Osteocyte (in vitro differentiated cells): ENCODE results near the gene RSU1. TPM values are rescaled to one million over a fixed set of nuclear protein-coding genes. Genes with fewer than 3 reads are reported as not detected.

ENCODE experiments used
- DNase-seq: peaks from one replicate; pipeline ENCODE4 v3.0.0; 2021; ENCODE audit warnings: mixed read lengths; ENCODE audit not compliant: unreplicated experiment; ENCODE audit errors: extremely low spot score
- H3K27ac Mint-ChIP-seq: one replicate; pipeline ENCODE4 v1.8.0; 2021; ENCODE audit warnings: mild to moderate bottlenecking, mixed read lengths; ENCODE audit not compliant: unreplicated experiment
- H3K27me3 Mint-ChIP-seq: one replicate; pipeline ENCODE4 v1.8.0; 2021; ENCODE audit warnings: mixed read lengths; ENCODE audit not compliant: unreplicated experiment
- H3K36me3 Mint-ChIP-seq: one replicate; pipeline ENCODE4 v1.8.0; 2021; ENCODE audit warnings: mixed read lengths; ENCODE audit not compliant: unreplicated experiment
- H3K4me1 Mint-ChIP-seq: one replicate; pipeline ENCODE4 v1.8.0; 2021; ENCODE audit warnings: mixed read lengths; ENCODE audit not compliant: unreplicated experiment
- H3K4me3 Mint-ChIP-seq: one replicate; pipeline ENCODE4 v1.8.0; 2021; ENCODE audit warnings: mild to moderate bottlenecking, moderate library complexity, mixed read lengths; ENCODE audit not compliant: unreplicated experiment
- H3K9me3 Mint-ChIP-seq: one replicate; pipeline ENCODE4 v1.8.0; 2021; ENCODE audit warnings: mixed read lengths; ENCODE audit not compliant: unreplicated experiment
- total RNA-seq: library from RNA; stranded (reverse); gene quantifications from 2 replicates; pipeline ENCODE4 v1.2.1, GENCODE V29; 2021
- TF ChIP-seq, protein P1 (sequence below): fragments of 200-600 bp; sonication (generic); IDR thresholded peaks from 2 replicates; pipeline ENCODE4 v1.5.0; 2021; ENCODE audit warnings: antibody characterized with exemption, mild to moderate bottlenecking, moderate library complexity

Gene RSU1
- total RNA-seq, 1 donor from 2014 or later: 92.0 TPM

DNA sequence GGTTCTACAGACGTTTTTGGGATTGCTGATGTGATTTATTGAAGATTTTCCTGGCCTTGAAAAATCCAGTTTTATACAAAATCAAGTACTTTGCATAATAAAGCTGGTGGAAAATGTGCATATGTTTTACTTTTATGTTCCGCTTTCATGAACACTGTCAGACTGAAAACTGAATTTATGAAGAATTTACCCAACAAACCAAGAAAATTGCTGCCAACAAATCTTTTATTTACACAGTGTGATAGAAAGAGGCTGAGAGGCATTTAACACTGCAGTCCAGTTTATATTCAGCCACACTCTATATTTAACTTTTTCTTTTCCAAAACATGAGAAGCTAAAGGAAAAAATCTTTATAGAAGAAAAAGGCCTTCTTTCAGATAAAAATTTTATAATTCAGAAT lies 35.4 kb upstream of the RSU1 start:
- no peak for DNase-seq
- H3K27ac Mint-ChIP-seq: no peak overlapping the region
- no peaks in the 10 kb centered on the region for H3K9me3 Mint-ChIP-seq
- no peaks in the 10 kb centered on the region for H3K36me3 Mint-ChIP-seq
- TF ChIP-seq, protein P1, sequence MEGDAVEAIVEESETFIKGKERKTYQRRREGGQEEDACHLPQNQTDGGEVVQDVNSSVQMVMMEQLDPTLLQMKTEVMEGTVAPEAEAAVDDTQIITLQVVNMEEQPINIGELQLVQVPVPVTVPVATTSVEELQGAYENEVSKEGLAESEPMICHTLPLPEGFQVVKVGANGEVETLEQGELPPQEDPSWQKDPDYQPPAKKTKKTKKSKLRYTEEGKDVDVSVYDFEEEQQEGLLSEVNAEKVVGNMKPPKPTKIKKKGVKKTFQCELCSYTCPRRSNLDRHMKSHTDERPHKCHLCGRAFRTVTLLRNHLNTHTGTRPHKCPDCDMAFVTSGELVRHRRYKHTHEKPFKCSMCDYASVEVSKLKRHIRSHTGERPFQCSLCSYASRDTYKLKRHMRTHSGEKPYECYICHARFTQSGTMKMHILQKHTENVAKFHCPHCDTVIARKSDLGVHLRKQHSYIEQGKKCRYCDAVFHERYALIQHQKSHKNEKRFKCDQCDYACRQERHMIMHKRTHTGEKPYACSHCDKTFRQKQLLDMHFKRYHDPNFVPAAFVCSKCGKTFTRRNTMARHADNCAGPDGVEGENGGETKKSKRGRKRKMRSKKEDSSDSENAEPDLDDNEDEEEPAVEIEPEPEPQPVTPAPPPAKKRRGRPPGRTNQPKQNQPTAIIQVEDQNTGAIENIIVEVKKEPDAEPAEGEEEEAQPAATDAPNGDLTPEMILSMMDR: no peak
- H3K4me3 Mint-ChIP-seq: no peak overlapping the region
- H3K4me1 Mint-ChIP-seq: peaks cover 2% of the 10 kb centered on the region
- no peaks in the 10 kb centered on the region for H3K27me3 Mint-ChIP-seq

DNA sequence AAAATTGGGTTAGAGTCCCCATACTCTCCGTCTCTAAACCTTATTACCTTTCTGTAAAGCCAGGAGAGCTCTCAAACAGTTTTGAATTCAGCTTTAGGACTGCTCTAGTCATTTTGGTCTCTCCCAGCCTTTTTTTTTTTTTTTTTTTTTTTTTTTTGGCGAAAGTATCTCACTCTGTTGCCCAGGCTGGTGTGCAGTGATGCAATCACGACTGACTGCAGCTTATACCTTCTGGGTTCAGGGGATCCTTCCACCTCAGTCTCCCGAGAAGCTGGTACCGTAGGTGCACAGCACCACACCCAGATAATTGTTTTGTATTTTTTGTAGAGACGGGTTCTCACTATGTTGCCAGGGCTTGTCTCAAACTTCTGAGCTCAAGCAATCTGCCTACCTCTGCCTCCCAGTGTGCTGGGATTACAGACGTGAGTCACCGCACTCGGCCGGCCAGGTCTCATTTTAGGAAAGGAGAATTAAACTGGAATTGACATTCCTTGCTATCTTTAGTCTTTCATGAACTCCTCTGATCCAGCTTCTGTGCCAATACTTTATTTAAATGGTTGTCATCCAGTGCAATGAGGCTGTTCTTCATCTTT lies 31.4 kb upstream of the RSU1 start:
- Mint-ChIP-seq H3K4me3 (no peak overlapping the region), H3K9me3 (no peaks in the 10 kb centered on the region), H3K36me3 (no peaks in the 10 kb centered on the region), H3K27ac (no peak overlapping the region), H3K4me1 (peaks cover 2% of the 10 kb centered on the region), H3K27me3 (no peaks in the 10 kb centered on the region)
- TF ChIP-seq, protein P1: no peak
- no peak for DNase-seq

DNA sequence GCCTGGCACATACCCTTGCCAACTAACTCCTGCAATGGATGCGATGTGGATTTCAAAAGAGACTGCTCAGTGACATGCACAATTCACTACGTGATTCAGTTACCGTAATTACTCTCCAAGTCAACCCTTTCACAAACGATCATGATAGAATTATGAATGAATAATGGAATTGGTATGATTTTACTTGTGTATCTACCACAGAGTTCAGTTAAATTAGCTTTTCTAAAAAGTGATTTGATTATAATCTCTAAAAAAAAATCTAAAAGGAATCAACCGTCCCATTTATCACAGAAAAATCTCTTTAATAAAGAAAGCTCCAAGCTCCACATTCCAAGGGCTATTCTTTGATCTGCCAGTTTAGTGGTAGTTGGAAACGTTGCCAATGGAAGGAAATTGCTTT lies 30.4 kb upstream of the RSU1 start:
- H3K36me3 Mint-ChIP-seq: no peaks in the 10 kb centered on the region
- H3K9me3 Mint-ChIP-seq: no peaks in the 10 kb centered on the region
- no peaks in the 10 kb centered on the region for H3K27me3 Mint-ChIP-seq
- H3K27ac Mint-ChIP-seq: no peak overlapping the region
- H3K4me3 Mint-ChIP-seq: no peak overlapping the region
- TF ChIP-seq, protein P1: no peak
- H3K4me1 Mint-ChIP-seq: peaks cover 2% of the 10 kb centered on the region
- DNase-seq: no peak

DNA sequence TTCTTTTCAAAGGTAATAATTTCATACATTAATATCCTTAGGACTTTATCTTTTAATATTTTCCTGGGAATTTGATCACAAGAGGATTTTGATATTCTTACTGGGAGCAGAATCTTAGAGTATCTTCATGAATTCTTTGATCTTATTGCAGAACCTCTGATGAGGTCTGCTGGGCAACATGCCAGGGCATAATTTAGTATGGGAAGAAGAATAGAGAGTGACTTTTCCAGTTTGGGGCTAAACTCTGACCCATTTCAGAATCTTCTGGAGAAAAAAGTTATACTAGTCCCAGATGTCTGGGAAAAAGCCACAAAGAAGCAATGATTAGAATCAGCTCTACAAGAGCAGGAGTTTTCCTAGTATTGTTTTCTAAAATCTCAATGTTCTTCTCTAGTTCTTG lies 28.0 kb upstream of the RSU1 start:
- H3K9me3 Mint-ChIP-seq: no peaks in the 10 kb centered on the region
- H3K27me3 Mint-ChIP-seq: no peaks in the 10 kb centered on the region
- TF ChIP-seq, protein P1: no peak
- H3K4me3 Mint-ChIP-seq: no peak overlapping the region
- peaks cover 2% of the 10 kb centered on the region for H3K4me1 Mint-ChIP-seq
- H3K36me3 Mint-ChIP-seq: no peaks in the 10 kb centered on the region
- no peak for DNase-seq
- H3K27ac Mint-ChIP-seq: no peak overlapping the region

DNA sequence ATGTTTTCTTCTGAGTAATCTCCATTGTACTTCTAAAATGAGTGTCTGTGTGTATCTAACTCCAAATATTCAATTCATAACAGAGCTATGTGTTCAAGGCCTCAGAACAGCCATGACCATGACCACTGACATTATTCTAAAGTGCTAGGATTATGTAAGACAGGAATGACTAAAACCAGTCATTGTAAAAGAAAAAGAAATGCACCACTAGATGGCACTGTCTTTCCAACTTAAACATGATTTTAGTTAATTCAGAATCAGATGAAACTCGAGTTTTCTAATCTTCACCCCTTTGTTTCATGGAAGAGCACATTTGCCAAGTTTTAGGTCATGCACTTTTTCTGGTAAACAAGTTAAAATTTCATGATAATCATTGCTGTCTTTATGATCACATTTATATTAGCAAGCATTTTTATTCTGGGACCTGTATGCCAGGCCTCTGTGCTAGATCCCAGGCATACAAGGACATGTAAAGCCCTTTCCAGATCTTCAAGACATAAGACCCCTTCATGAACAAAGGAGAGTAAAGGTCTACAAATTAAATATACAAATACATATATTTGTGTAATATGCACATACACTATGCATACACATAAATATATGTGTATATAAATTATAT lies 26.1 kb upstream of the RSU1 start:
- Mint-ChIP-seq H3K4me3 (no peak overlapping the region), H3K27me3 (no peaks in the 10 kb centered on the region), H3K4me1 (peaks cover 2% of the 10 kb centered on the region), H3K27ac (no peak overlapping the region), H3K36me3 (peaks cover 2% of the 10 kb centered on the region), H3K9me3 (no peaks in the 10 kb centered on the region)
- TF ChIP-seq, protein P1: peak; percentile 66
- DNase-seq: no peak
